GM12878 (cell line): ENCODE measurements around the gene FRMD3. TPM values are rescaled to one million over a fixed set of nuclear protein-coding genes. Genes with fewer than 3 reads are reported as not detected.

Experiments used
- ATF2 ChIP-seq: IDR thresholded peaks from 2 replicates; pipeline ENCODE4 v1.6.1; 2012; ENCODE audit warnings: low read length, inconsistent platforms
- E2F8 ChIP-seq: fragments of 450-650 bp; IDR thresholded peaks from 2 replicates; pipeline ENCODE4 v1.6.1; 2018; ENCODE audit warnings: mild to moderate bottlenecking, low read depth, moderate library complexity; ENCODE audit not compliant: partially characterized antibody
- IRF5 ChIP-seq: fragments of 450-650 bp; IDR thresholded peaks from 2 replicates; pipeline ENCODE4 v1.6.1; 2017; ENCODE audit warnings: borderline replicate concordance
- JUND ChIP-seq: IDR thresholded peaks from 2 replicates; pipeline ENCODE4 v1.6.1; 2012; ENCODE audit warnings: low read depth, mild to moderate bottlenecking, low read length, improper control_type of control experiment, moderate library complexity
- NFYB ChIP-seq: IDR thresholded peaks from 2 replicates; pipeline ENCODE4 v1.6.1; 2011; ENCODE audit warnings: low read depth, mild to moderate bottlenecking, low read length, improper control_type of control experiment, moderate library complexity; ENCODE audit not compliant: insufficient read depth
- NKRF ChIP-seq: fragments of 450-650 bp; conservative IDR thresholded peaks from 2 replicates; pipeline ENCODE4 v1.6.1; 2017; ENCODE audit warnings: mild to moderate bottlenecking, moderate library complexity
- SKIL ChIP-seq: fragments of 450-650 bp; IDR thresholded peaks from 2 replicates; pipeline ENCODE4 v1.6.1; 2017; ENCODE audit warnings: mild to moderate bottlenecking, low read depth, inconsistent platforms; ENCODE audit not compliant: poor library complexity, severe bottlenecking
- ZNF207 ChIP-seq: fragments of 450-650 bp; IDR thresholded peaks from 2 replicates; pipeline ENCODE4 v1.6.1; 2014; ENCODE audit warnings: antibody characterized with exemption, mild to moderate bottlenecking, borderline replicate concordance
- ZNF24 ChIP-seq: fragments of 450-650 bp; IDR thresholded peaks from 2 replicates; pipeline ENCODE4 v1.6.1; 2017; ENCODE audit warnings: antibody characterized with exemption, mild to moderate bottlenecking
- polyA plus RNA-seq, 11 experiments: library from polyadenylated mRNA; depleted of rRNA in 4 of 11; unstranded in 6 of 11; stranded (reverse) in 5 of 11; fragments of >200 nt; fragmentation: Nextera tagmentation in 4 of 11; fragmentation: Illumina TruSeq in 1 of 11; extraction: Ambion mirVana in 4 of 11; extraction: Trizol in 1 of 11; gene quantifications; 1 replicate in 1 of 11; 2 replicates in 10 of 11; pipeline versions ENCODE4 v1.2.1 to v1.2.3, GENCODE V29; 2011 to 2016; ENCODE audit warnings: inconsistent platforms in 2 of 11, missing spikeins in 2 of 11, low read depth in 1 of 11
- total RNA-seq, 4 experiments: library from RNA; depleted of rRNA in 3 of 4; stranded (reverse); fragments of >200 nt in 3 of 4; fragmentation: Illumina TruSeq in 1 of 4; extraction: Trizol in 1 of 4; gene quantifications; 2 replicates each; pipeline versions ENCODE4 v1.2.1 to v1.2.3, GENCODE V29; 2013 to 2021

Gene FRMD3
- total and polyA plus RNA-seq, 10 of the 15 experiments (the other 5 are each of a cell fraction or from before 2014, with no cell fraction given), result 0.04 to 0.68 (median 0.21) TPM; not detected in 1

- TF ChIP-seq NKRF (no peak), E2F8 (no peak), JUND (no peak), ATF2 (no peak), ZNF24 (no peak), IRF5 (no peak), ZNF207 (no peak), SKIL (no peak), NFYB (no peak)
Observed at GRCh38 chr9:83435301-83435700, 102.9 kb downstream of the FRMD3 start (continued).
